Lower lobe of right lung (tissue), 2 donors: ENCODE results near the gene SSC5D. TPM values are rescaled to one million over a fixed set of nuclear protein-coding genes. Genes with fewer than 3 reads are reported as not detected.

Experiments
- ATAC-seq, 2 donors: fragments of 200-7000 bp; cut with Tn5 transposase; one replicate each; pipeline ENCODE4 v1.9.1; 2020 to 2022; ENCODE audit warnings: mild to moderate bottlenecking in 2 of 2, moderate library complexity in 2 of 2
- DNase-seq: peaks from one replicate; pipeline ENCODE4 v3.0.0-alpha.2; 2020
- H3K27ac ChIP-seq: fragments of 200-600 bp; one replicate; pipeline ENCODE4 v1.8.0; 2022
- H3K27me3 ChIP-seq: fragments of 200-600 bp; one replicate; pipeline ENCODE4 v1.8.0; 2022; ENCODE audit warnings: low read depth
- H3K36me3 ChIP-seq: fragments of 200-600 bp; one replicate; pipeline ENCODE4 v1.8.0; 2022; ENCODE audit warnings: mild to moderate bottlenecking
- H3K4me1 ChIP-seq: fragments of 200-600 bp; one replicate; pipeline ENCODE4 v1.8.0; 2022
- H3K4me3 ChIP-seq: fragments of 200-600 bp; one replicate; pipeline ENCODE4 v1.8.0; 2022; ENCODE audit warnings: mild to moderate bottlenecking
- H3K9me3 ChIP-seq: fragments of 200-600 bp; one replicate; pipeline ENCODE4 v1.8.0; 2022
- intact Hi-C: fragments of 100-400 bp; cut with DNase I; formaldehyde crosslinking; loops from one replicate; pipeline ENCODE4 v1.11.0; 2022
- total RNA-seq: library from RNA; stranded (reverse); fragmentation: NEBNext Ultra II Directional; extraction: Animal tissue kit (Norgen Biotek cat#: 25700); gene quantifications from one replicate; pipeline ENCODE4 v1.2.1, GENCODE V29; 2021
- TF ChIP-seq, protein P1 (sequence below): fragments of 200-600 bp; IDR thresholded peaks from one replicate; pipeline ENCODE4 v1.8.0; 2022; ENCODE audit warnings: antibody characterized with exemption, mild to moderate bottlenecking
- donor health status: DM: no; HTN: yes; CAD: no; lungs with severe emphysema.

The SSC5D gene
- total RNA-seq, 1 donor from 2014 or later = 4.7 TPM

DNA sequence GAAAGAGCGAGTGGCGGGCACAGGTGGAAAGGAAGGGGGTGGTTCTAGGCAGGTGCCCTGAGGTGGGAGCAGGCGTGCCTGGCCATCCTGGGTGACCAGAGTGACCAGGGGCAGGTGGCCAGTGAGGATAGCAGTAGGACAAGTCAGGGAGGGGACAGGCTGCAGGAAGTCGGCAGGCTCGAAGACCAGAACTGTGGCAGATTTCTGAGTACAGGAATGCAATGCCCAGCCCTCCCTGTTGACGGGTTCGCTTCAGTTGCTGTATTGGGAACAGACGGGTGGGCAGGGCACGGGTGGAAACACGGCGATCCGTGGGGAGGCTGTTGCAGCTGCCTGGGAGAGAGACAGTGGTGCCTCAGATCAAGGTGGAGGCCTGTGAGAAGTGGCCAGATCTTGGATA is 9.9 kb upstream of the SSC5D start:
- Histone ChIP-seq H3K27me3 (no peaks in the 10 kb centered on the region), H3K36me3 (peaks cover 24% of the 10 kb centered on the region), H3K9me3 (no peaks in the 10 kb centered on the region), H3K4me1 (peaks cover 22% of the 10 kb centered on the region), H3K4me3 (no peak overlapping the region), H3K27ac (no peak overlapping the region)
- TF ChIP-seq, protein P1, sequence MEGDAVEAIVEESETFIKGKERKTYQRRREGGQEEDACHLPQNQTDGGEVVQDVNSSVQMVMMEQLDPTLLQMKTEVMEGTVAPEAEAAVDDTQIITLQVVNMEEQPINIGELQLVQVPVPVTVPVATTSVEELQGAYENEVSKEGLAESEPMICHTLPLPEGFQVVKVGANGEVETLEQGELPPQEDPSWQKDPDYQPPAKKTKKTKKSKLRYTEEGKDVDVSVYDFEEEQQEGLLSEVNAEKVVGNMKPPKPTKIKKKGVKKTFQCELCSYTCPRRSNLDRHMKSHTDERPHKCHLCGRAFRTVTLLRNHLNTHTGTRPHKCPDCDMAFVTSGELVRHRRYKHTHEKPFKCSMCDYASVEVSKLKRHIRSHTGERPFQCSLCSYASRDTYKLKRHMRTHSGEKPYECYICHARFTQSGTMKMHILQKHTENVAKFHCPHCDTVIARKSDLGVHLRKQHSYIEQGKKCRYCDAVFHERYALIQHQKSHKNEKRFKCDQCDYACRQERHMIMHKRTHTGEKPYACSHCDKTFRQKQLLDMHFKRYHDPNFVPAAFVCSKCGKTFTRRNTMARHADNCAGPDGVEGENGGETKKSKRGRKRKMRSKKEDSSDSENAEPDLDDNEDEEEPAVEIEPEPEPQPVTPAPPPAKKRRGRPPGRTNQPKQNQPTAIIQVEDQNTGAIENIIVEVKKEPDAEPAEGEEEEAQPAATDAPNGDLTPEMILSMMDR = no peak
- ATAC-seq (no peak), DNase-seq (no peak)
- intact Hi-C loops = no loop called here

DNA sequence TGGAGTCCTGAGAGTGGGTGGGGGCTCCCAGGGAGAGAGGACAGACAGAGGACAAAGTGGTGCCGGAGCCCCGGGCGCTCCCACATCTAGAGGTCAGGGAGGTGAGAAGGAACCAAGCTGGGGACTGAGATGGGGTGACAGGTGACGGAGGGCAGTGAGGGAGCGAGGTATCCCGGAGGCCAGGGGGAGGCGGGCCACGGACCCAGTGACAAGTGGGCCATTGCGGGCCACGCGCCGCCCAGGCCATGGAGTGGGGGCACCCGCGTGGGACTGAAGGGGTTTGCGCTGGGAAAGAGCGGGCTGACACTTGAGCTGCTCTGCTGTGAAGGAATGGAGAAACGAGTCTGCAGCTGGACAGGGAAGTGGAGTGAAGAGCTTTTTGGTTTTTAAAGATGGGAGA is 9.2 kb upstream of the SSC5D start:
- H3K36me3 ChIP-seq = peaks cover 28% of the 10 kb centered on the region
- H3K4me1 ChIP-seq = peaks cover 25% of the 10 kb centered on the region
- DNase-seq (no peak), ATAC-seq (no peak)
- intact Hi-C loops = no loop called here
- no peak overlapping the region for H3K4me3 ChIP-seq
- H3K27ac ChIP-seq = no peak overlapping the region
- TF ChIP-seq, protein P1 = no peak
- no peaks in the 10 kb centered on the region for H3K27me3 ChIP-seq
- H3K9me3 ChIP-seq = no peaks in the 10 kb centered on the region

DNA sequence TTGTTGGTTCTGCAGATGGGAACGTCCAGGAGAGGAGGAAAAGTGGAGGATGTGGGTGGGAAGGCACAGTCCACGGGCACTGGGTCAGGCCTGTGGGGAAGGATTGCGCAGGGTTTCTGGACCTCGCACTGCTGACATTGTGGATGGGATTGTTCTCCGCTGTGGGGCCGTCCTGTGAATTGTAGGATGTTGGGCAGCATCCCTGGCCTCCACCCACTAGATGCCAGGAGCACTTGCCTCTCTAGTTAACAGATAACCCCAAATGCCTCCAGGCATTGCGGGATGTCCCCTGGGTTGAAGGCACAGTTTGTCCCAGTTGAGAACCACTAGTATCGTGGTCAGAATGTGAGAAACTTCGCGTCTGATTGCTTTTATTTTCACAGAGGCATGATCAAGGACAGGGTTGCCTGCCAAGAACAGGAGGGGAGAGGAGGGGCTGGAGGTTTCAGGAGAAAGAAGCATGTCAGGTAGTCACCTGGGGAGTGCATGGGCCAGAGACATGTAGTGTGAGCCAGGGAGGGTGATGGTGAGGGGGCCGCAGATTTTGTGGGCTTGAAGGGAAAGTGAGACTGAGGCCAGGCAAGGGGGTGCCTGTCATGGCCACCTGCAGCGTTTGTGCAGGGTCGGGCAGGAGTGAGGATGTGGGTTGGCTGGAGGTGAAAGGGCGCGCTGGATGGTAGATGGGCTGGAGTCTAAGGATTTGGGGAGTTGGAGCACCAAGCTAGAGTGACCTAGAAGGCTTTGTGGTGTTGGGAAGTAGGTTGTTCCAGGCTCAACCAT is 8.6 kb upstream of the SSC5D start:
- no peak overlapping the region for H3K27ac ChIP-seq
- H3K4me3 ChIP-seq = no peak overlapping the region
- H3K4me1 ChIP-seq = peaks cover 31% of the 10 kb centered on the region
- H3K36me3 ChIP-seq = peaks cover 28% of the 10 kb centered on the region
- H3K9me3 ChIP-seq = no peaks in the 10 kb centered on the region
- H3K27me3 ChIP-seq = no peaks in the 10 kb centered on the region
- intact Hi-C loops = no loop called here
- DNase-seq = no peak
- TF ChIP-seq, protein P1 = no peak
- no peak for ATAC-seq

DNA sequence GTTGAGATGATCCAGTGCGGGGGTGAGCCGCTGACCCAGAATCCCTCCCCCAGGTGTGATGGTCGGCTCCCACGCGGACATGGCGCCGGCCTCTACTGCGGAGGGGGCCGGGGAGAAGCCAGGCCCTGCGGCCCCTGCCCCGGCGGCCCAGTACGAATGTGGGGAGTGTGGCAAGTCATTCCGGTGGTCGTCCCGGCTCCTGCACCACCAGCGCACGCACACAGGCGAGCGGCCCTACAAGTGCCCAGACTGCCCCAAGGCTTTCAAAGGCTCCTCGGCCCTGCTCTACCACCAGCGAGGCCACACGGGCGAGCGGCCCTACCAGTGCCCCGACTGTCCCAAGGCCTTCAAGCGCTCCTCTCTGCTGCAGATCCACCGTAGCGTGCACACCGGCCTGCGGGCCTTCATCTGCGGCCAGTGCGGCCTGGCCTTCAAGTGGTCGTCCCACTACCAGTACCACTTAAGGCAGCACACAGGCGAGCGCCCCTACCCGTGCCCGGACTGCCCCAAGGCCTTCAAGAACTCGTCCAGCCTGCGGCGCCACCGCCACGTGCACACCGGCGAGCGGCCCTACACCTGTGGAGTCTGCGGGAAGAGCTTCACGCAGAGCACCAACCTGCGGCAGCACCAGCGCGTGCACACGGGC is 7.0 kb upstream of the SSC5D start:
- peaks cover 28% of the 10 kb centered on the region for H3K36me3 ChIP-seq
- peaks cover 37% of the 10 kb centered on the region for H3K4me1 ChIP-seq
- no peak overlapping the region for H3K4me3 ChIP-seq
- no peaks in the 10 kb centered on the region for H3K9me3 ChIP-seq
- ATAC-seq = no peak
- TF ChIP-seq, protein P1 = no peak
- H3K27ac ChIP-seq = no peak overlapping the region
- no peak for DNase-seq
- intact Hi-C loops = no loop called here
- H3K27me3 ChIP-seq = no peaks in the 10 kb centered on the region

DNA sequence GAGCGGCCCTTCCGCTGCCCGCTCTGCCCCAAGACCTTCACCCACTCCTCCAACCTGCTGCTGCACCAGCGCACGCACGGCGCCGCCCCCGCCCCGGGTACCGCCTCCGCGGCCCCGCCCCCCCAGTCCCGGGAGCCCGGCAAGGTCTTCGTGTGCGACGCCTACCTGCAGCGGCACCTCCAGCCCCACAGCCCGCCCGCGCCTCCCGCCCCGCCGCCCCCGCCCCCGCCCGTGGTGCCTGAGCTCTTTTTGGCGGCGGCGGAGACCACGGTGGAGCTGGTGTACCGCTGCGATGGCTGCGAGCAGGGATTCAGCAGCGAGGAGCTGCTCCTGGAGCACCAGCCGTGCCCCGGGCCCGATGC is 6.5 kb upstream of the SSC5D start:
- Histone ChIP-seq H3K4me1 (peaks cover 41% of the 10 kb centered on the region), H3K9me3 (no peaks in the 10 kb centered on the region), H3K27ac (no peak overlapping the region), H3K4me3 (no peak overlapping the region), H3K27me3 (no peaks in the 10 kb centered on the region), H3K36me3 (peaks cover 28% of the 10 kb centered on the region)
- ATAC-seq (no peak), DNase-seq (no peak)
- TF ChIP-seq, protein P1 = no peak
- intact Hi-C loops = no loop called here
